Right cardiac atrium (tissue), 5 donors: Measurements from ENCODE around the gene PPP1R9A. TPM values are rescaled to one million over a fixed set of nuclear protein-coding genes. Genes with fewer than 3 reads are reported as not detected.
A peak's percentile ranks its signal among the peaks of the same experiment; 100 is the strongest.

Experiments
- ATAC-seq, 2 donors: fragments of 200-7000 bp; cut with Tn5 transposase; one replicate each; pipeline versions ENCODE4 v1.8.0 to v1.9.1; 2020; ENCODE audit warnings: moderate library complexity in 2 of 2, mild to moderate bottlenecking in 1 of 2
- DNase-seq, 3 donors: peaks; one replicate each; pipeline ENCODE4 v3.0.0-alpha.2; 2020
- H3K27ac ChIP-seq: one replicate; pipeline ENCODE4 v1.5.1; 2013; ENCODE audit warnings: mild to moderate bottlenecking, low read length, control low read depth, moderate library complexity
- H3K27me3 ChIP-seq: one replicate; pipeline ENCODE4 v1.6.1; 2013; ENCODE audit not compliant: control insufficient read depth, insufficient read depth
- H3K4me1 ChIP-seq: one replicate; pipeline ENCODE4 v1.6.1; 2013; ENCODE audit warnings: low read length; ENCODE audit not compliant: control insufficient read depth, insufficient read depth
- H3K4me3 ChIP-seq: one replicate; pipeline ENCODE4 v1.5.1; 2013; ENCODE audit warnings: low read length, control low read depth
- H3K9me3 ChIP-seq: one replicate; pipeline ENCODE4 v1.6.1; 2013; ENCODE audit warnings: low read length; ENCODE audit not compliant: control insufficient read depth
- WGBS: extraction: QIAGEN DNeasy Blood & Tissue Kit; methylation state at CpG from one replicate; pipeline ENCODE4 v1.1.7; 2013; 5-methylcytosine and 5-hydroxymethylcytosine counted together
- intact Hi-C, 4 donors: fragments of 100-400 bp; cut with DNase I; formaldehyde crosslinking; loops; one replicate each; pipeline versions ENCODE4 v1.11.0 to v1.14.0; 2022 to 2023
- polyA plus RNA-seq: library from polyadenylated mRNA; stranded (reverse); fragments of 200-250 nt; gene quantifications from one replicate; pipeline ENCODE4 v1.2.3, GENCODE V29; 2013
- total RNA-seq, 4 donors: library from RNA; stranded (reverse); fragmentation: NEBNext Ultra II Directional; extraction: Animal tissue kit (Norgen Biotek cat#: 25700); gene quantifications; one replicate each; pipeline ENCODE4 v1.2.1, GENCODE V29; 2021
- donor health status: healthy with polysubstance abuse.
- donor health status: DM: no; HTN: yes; CAD: no.
- donor health status: DM: no; HTN: no; CAD: no.
- donor health status: DM: no; HTN: yes; CAD: no; lungs with severe emphysema.
- donor health status: DM: yes; HTN: yes; CAD: no.

PPP1R9A gene
- total and polyA plus RNA-seq, 5 donors: 3.7 to 37.3 (median 28.5) TPM

- H3K27me3 ChIP-seq: no peaks in the 10 kb centered on the region
- WGBS: 51% methylated on average over 6 of the region's 6 CpGs
- no peak overlapping the region for H3K4me3 ChIP-seq
- no peaks in the 10 kb centered on the region for H3K9me3 ChIP-seq
- H3K27ac ChIP-seq: no peak overlapping the region
- DNase-seq (no peak), ATAC-seq (no peak)
- no peaks in the 10 kb centered on the region for H3K4me1 ChIP-seq
- intact Hi-C loops: no loop called here
Measured at GRCh38 chr7:95066737-95067530, 159.5 kb downstream of the PPP1R9A start.

GRCh38 chr7:95088536-95089215, 181.3 kb downstream of the PPP1R9A start:
- no peaks in the 10 kb centered on the region for H3K9me3 ChIP-seq

DNA sequence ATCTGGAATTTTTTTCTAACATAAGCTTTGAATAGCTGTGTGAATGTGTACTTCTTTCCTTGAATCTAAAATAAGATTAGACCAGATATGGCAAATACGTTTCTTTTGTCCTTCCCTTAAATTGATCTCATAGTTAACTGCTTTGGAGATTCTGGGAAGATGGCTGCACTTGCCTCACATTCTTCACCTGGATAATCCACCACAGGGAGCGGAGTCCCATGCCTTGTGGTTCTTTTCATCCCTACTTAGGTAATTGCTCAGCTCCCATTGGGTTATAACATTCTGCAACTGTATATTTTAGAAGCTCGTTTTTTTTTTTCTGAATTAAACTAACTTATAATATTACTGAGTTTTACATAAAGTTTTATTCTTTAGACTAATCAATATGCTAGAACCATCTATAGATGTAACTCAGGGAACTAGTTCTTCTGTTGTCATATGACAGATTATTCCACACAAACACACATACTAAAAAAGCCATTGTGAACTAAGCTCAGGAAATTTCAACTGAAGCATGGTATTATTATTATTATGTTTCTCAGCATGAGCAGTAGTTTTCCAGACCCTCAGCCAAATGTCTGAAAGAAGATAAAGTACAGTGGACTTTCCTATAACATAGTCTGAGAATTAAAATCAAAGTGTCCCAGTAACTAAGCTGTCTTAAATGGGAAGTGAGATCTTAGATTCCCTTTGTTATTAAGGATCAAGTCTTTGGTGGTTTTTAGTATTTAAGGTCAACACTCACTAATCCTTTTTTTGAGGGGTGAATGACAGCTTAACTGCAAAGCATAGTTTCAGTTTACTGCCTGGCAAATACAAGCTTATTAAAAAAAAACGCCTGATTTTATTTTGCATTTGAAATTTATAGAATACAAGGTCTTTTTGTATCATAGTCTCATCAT, 182.3 kb downstream of the PPP1R9A start:
- H3K9me3 ChIP-seq: no peaks in the 10 kb centered on the region
- H3K27ac ChIP-seq: no peak overlapping the region
- no peaks in the 10 kb centered on the region for H3K27me3 ChIP-seq
- intact Hi-C loops: no loop called here
- no peak for ATAC-seq
- 73% methylated on average over 4 of the region's 4 CpGs for WGBS
- DNase-seq: no peak
- no peaks in the 10 kb centered on the region for H3K4me1 ChIP-seq
- H3K4me3 ChIP-seq: no peak overlapping the region

More at GRCh38 chr7:95088536-95089215, 181.3 kb downstream of the PPP1R9A start:
- intact Hi-C loops: no loop called here
- Histone ChIP-seq H3K4me3 (no peak overlapping the region), H3K27ac (no peak overlapping the region), H3K4me1 (no peaks in the 10 kb centered on the region), H3K27me3 (no peaks in the 10 kb centered on the region)
- ATAC-seq (no peak), DNase-seq (no peak)
- WGBS: 51% methylated on average over 4 of the region's 4 CpGs

GRCh38 chr7:95092324-95092723, 184.9 kb downstream of the PPP1R9A start:
- DNase-seq (no peak), ATAC-seq (peak in 1 of 2 donors; percentile 26)
- no peaks in the 10 kb centered on the region for H3K9me3 ChIP-seq
- H3K4me1 ChIP-seq: no peaks in the 10 kb centered on the region
- intact Hi-C loops: no loop called here
- no peak overlapping the region for H3K4me3 ChIP-seq
- 33% methylated on average over 1 of the region's 1 CpG for WGBS
- H3K27me3 ChIP-seq: no peaks in the 10 kb centered on the region
- no peak overlapping the region for H3K27ac ChIP-seq

- Histone ChIP-seq H3K4me1 (no peaks in the 10 kb centered on the region), H3K27ac (no peak overlapping the region), H3K27me3 (no peaks in the 10 kb centered on the region), H3K4me3 (no peak overlapping the region), H3K9me3 (no peaks in the 10 kb centered on the region)
- ATAC-seq (no peak), DNase-seq (no peak)
- 19% methylated on average over 2 of the region's 2 CpGs for whole genome bisulfite sequencing
- intact Hi-C loops: no loop called here
Measured at GRCh38 chr7:95095259-95095965, 188.0 kb downstream of the PPP1R9A start.

DNA sequence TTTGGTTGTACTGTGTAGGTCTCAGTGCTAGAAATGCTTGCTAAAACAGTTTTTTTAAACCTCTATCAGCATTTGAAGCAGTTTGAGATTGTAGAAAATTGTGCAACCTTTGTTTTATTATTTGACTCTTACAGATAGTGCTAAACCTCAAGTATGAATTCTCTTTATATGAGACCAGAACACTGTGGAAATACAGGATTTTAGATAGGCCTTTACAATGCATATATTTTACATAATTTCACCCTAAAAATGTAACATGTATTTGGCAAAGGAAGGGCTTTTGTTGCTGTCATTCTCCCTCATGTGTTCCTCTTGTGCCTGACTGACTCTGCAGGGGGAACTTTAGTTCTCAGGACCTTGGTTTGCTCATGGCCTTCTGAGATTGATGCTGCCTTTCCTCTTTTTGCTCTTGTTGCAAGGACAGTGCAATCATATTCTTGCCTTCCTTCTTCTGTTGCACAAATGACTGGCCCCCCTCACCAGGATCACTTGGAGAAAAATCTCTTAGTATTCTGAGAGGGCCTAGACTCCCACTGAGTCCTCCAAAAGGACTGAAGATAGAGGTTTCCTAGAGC, 188.7 kb downstream of the PPP1R9A start:
- H3K9me3 ChIP-seq: no peaks in the 10 kb centered on the region
- ATAC-seq (no peak), DNase-seq (no peak)
- H3K4me3 ChIP-seq: no peak overlapping the region
- no peaks in the 10 kb centered on the region for H3K27me3 ChIP-seq
- intact Hi-C loops: no loop called here
- H3K27ac ChIP-seq: no peak overlapping the region
- no peaks in the 10 kb centered on the region for H3K4me1 ChIP-seq

- WGBS: 98% methylated on average over 3 of the region's 3 CpGs
- H3K4me1 ChIP-seq: no peaks in the 10 kb centered on the region
- intact Hi-C loops: no loop called here
- H3K4me3 ChIP-seq: no peak overlapping the region
- no peak overlapping the region for H3K27ac ChIP-seq
- no peaks in the 10 kb centered on the region for H3K27me3 ChIP-seq
- no peaks in the 10 kb centered on the region for H3K9me3 ChIP-seq
- DNase-seq (no peak), ATAC-seq (no peak)
Measured at GRCh38 chr7:95097291-95097690, 189.9 kb downstream of the PPP1R9A start.

DNA sequence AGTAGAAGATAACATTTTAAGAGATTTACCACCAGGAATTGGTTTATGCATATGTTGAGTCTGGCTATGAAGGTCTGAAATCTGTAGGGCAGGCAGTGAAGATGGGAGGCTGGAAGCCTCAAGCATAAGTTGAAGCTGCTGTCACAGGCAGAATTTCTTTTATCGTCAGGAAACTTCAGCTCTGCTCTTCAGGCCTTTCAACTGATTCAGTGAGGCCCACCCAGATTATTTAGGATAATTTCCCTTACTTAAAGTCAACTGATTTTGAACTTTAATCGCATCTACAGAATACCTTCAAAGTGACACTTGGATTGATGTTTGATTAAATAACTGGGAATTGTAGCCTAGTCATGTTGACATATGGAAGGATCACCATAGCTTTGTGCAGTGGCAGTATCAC, 190.5 kb downstream of the PPP1R9A start:
- no peaks in the 10 kb centered on the region for H3K9me3 ChIP-seq
- H3K27ac ChIP-seq: no peak overlapping the region
- no peaks in the 10 kb centered on the region for H3K4me1 ChIP-seq
- no peak for DNase-seq
- no peaks in the 10 kb centered on the region for H3K27me3 ChIP-seq
- intact Hi-C loops: no loop called here
- 94% methylated on average over 2 of the region's 2 CpGs for WGBS
- no peak for ATAC-seq
- H3K4me3 ChIP-seq: no peak overlapping the region

DNA sequence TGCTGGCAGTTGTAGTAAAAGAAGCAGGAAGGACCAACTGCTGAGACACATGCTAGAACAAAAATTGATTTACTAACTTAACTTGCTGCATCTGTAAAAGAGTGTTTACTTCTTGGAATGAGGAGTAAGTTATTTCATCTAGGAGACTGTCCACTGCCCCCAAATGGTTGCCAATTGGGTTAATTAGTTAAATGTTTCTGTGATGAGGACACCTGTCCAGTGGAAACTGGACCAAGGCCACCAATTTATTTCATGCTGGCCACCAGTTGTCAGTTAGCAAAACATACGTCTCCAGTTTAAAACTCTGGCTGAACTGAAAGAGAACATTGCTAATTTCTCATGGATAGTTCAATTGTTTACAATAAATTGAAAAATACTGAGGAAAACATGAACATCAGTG, 191.7 kb downstream of the PPP1R9A start:
- H3K27me3 ChIP-seq: no peaks in the 10 kb centered on the region
- H3K9me3 ChIP-seq: no peaks in the 10 kb centered on the region
- DNase-seq (no peak), ATAC-seq (no peak)
- intact Hi-C loops: no loop called here
- 67% methylated on average over 1 of the region's 1 CpG for WGBS
- H3K4me3 ChIP-seq: no peak overlapping the region
- no peaks in the 10 kb centered on the region for H3K4me1 ChIP-seq
- H3K27ac ChIP-seq: no peak overlapping the region

DNA sequence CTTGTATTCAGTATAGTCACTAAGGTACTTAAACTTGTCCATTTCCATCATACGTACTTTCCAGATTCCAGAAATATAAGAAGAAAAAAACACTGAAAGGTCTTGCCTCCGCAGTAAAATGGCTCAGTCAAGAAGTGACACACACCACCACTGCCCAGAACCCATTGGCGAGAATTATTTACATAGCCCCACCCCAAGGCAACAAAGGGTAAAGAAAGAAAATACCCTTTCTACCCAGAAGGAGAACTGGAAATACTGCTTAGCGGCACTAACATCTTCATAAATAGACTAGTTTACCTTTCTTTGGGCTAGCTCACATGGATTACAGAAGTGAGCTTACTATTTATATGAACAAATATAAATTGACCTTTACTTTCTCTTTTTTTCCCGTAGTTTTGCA, 194.0 kb downstream of the PPP1R9A start:
- intact Hi-C loops: no loop called here
- H3K4me1 ChIP-seq: no peaks in the 10 kb centered on the region
- no peak overlapping the region for H3K4me3 ChIP-seq
- 96% methylated on average over 5 of the region's 5 CpGs for WGBS
- H3K9me3 ChIP-seq: no peaks in the 10 kb centered on the region
- no peaks in the 10 kb centered on the region for H3K27me3 ChIP-seq
- H3K27ac ChIP-seq: no peak overlapping the region
- no peak for ATAC-seq
- no peak for DNase-seq
